ENCODE results near the gene NFE2L2. TPM values are rescaled to one million over a fixed set of nuclear protein-coding genes. Genes with fewer than 3 reads are reported as not detected.
"Not testable (repeated sequence)": the region's sequence is repeated elsewhere in the genome, so short reads cannot be mapped to it uniquely, and the experiment has no call there.

The NFE2L2 gene
- total RNA-seq, 6 experiments from 2014 or later = 59.0 to 76.5 (median 67.8) TPM

DNA sequence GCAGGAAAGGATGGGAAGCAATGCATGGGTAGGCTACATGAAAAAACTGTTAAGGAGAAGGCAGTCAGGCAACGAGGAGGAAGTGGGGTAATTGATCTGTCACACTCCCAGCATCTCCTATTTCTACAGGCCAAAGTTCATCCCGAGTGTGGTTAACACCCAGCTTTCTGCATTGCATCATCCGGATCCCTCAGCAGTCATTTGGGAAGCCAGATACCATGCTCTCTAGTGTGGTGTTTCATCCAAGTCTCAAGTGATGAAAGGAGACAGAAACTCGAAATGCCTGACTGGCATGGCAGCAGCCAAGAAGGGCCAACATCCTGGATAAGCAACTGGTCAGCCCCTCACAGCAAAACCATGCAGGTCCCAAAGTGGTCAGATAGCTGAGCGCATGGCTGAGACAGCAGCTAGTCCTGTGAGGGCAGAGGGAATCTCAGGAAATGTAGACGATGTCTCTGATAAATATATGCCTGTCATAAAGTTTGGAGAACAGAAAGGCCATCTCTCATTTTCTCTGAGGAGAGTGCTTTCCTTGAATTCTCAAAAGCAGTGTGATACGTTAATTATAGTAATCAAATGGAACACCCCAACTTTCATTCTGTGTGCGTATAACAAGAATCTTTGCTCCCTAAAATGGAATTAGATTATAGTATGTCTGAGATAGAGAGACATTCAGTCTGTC, 76.8 kb downstream of the NFE2L2 start:
- peak overlapping the region; percentile 27; the same call in 1 of the 2 replicates for H3K27ac Mint-ChIP-seq
- TF ChIP-seq, protein P1, sequence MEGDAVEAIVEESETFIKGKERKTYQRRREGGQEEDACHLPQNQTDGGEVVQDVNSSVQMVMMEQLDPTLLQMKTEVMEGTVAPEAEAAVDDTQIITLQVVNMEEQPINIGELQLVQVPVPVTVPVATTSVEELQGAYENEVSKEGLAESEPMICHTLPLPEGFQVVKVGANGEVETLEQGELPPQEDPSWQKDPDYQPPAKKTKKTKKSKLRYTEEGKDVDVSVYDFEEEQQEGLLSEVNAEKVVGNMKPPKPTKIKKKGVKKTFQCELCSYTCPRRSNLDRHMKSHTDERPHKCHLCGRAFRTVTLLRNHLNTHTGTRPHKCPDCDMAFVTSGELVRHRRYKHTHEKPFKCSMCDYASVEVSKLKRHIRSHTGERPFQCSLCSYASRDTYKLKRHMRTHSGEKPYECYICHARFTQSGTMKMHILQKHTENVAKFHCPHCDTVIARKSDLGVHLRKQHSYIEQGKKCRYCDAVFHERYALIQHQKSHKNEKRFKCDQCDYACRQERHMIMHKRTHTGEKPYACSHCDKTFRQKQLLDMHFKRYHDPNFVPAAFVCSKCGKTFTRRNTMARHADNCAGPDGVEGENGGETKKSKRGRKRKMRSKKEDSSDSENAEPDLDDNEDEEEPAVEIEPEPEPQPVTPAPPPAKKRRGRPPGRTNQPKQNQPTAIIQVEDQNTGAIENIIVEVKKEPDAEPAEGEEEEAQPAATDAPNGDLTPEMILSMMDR (IDR thresholded peaks at IDR 0.05) = no peak
- no peaks in the 10 kb centered on the region for H3K9me3 Mint-ChIP-seq
- peaks cover 9% of the 10 kb centered on the region for H3K4me1 Mint-ChIP-seq (ENCODE audit: low read depth)
- no peak overlapping the region for H3K4me3 Mint-ChIP-seq
- H3K27me3 Mint-ChIP-seq (ENCODE audit: insufficient read depth) = peaks cover 2% of the 10 kb centered on the region; the same call in 1 of the 2 replicates
- no peaks in the 10 kb centered on the region for H3K36me3 Mint-ChIP-seq (ENCODE audit: low read depth)
- DNase-seq = no peak

DNA sequence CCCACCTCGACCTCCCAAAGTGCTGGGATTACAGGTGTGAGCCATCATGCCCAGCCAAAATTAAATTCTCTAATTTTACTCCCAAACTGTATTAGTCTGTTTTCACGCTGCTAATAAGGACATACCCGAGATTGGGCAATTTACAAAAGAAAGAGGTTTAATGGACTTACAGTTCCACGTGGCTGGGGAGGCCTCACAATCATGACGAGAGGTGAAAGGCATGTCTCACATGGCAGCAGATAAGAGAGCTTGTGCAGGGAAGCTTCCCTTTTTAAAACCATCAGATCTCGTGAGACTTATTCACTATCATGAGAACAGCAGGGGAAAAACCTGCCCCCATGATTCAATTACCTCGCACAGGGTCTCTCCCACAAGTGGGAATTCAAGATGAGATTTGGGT, 78.5 kb downstream of the NFE2L2 start:
- not testable (repeated sequence) for H3K27ac Mint-ChIP-seq; H3K9me3 Mint-ChIP-seq; DNase-seq; H3K4me3 Mint-ChIP-seq; H3K4me1 Mint-ChIP-seq (ENCODE audit: low read depth); H3K36me3 Mint-ChIP-seq (ENCODE audit: low read depth); H3K27me3 Mint-ChIP-seq (ENCODE audit: insufficient read depth)

DNA sequence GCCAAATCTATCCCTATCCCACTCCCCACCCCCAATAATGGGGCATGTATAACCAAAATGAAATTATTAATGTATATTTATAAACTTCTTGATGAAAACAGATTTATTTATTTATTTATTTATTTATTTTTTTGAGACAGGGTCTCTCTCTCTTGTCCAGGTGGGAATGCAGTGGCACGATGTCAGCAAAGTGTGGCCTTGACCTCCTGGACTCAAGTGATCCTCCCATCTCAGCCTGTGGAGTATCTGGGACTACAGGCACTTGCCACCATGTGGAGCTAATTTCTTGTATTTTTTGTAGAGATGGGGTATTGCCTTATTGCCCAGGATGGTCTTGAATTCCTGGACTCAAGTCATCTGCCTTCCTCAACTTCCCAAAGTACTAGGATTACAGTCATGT, 79.9 kb downstream of the NFE2L2 start:
- Mint-ChIP-seq H3K9me3 (no peaks in the 10 kb centered on the region), H3K27ac (no peak overlapping the region), H3K4me3 (no peak overlapping the region), H3K4me1 (ENCODE audit: low read depth) (peaks cover 9% of the 10 kb centered on the region), H3K36me3 (ENCODE audit: low read depth) (no peaks in the 10 kb centered on the region), H3K27me3 (ENCODE audit: insufficient read depth) (peaks cover 8% of the 10 kb centered on the region)
- no peak for DNase-seq
- TF ChIP-seq, protein P1 (IDR thresholded peaks at IDR 0.05) = no peak

DNA sequence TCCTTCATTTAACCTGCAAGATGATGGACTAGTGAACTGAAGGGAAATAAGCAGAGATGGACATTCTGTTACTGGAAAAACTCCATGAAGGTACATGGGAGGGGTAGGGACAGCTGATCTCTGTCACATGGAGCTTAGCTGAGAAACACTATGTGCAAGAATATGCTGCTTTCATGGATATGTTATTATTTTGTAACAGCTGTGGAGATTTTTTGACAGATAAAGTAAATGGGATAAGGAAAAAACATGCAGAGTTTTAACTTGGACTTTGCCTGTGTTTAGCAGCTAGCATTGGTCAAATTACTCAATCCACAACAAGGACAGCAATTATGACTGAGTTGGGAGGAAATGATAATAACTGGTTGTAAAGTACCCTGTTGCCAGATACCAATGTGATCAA, 80.7 kb downstream of the NFE2L2 start:
- H3K36me3 Mint-ChIP-seq (ENCODE audit: low read depth) = no peaks in the 10 kb centered on the region
- no peak for DNase-seq
- no peak overlapping the region for H3K4me3 Mint-ChIP-seq
- no peak overlapping the region for H3K27ac Mint-ChIP-seq
- peaks cover 8% of the 10 kb centered on the region for H3K27me3 Mint-ChIP-seq (ENCODE audit: insufficient read depth)
- TF ChIP-seq, protein P1 (IDR thresholded peaks at IDR 0.05) = no peak
- peaks cover 9% of the 10 kb centered on the region for H3K4me1 Mint-ChIP-seq (ENCODE audit: low read depth)
- H3K9me3 Mint-ChIP-seq = no peaks in the 10 kb centered on the region

Small RNAs within 50 kb of the gene (microRNA-seq; reads per million reads assigned to microRNA genes)
- gene MIR3128 (3.1 reads per million), gene MIR6512 (not detected)

Other genes starting within 250 kb of the NFE2L2 start
- gene HNRNPA3, start 51.9 kb downstream of the NFE2L2 start, total RNA-seq (2021; fragmentation: NEBNext Ultra II Directional; extraction: Animal tissue kit (Norgen Biotek cat#: 25700)) = 100 to 1,000 TPM; 165 to 253 (median 205) TPM
- 10 to 100 TPM; 36.0 to 47.6 (median 43.1) TPM for gene AGPS, start 128.0 kb upstream of the NFE2L2 start, total RNA-seq (2021; fragmentation: NEBNext Ultra II Directional; extraction: Animal tissue kit (Norgen Biotek cat#: 25700))

Measured in HFFc6 (cell line).